Activated CD8-positive, alpha-beta memory T cell treated with anti-CD3 and anti-CD28 coated beads for 48 hours (primary cell): ENCODE measurements around the gene HIPK4.
"Not testable (repeated sequence)": the region's sequence is repeated elsewhere in the genome, so short reads cannot be mapped to it uniquely, and the experiment has no call there.

Source experiments
- DNase-seq, 3 experiments: peaks; one replicate each; pipeline ENCODE4 v3.0.0-alpha.2; 2020; ENCODE audit warnings: low read depth in 2 of 3, low spot score in 2 of 3

The HIPK4 gene

GRCh38 chr19:40393894-40394815 lies 4.2 kb upstream of the HIPK4 start:
- no peak for DNase-seq

GRCh38 chr19:40392894-40393517 lies 3.0 kb upstream of the HIPK4 start:
- DNase-seq: no peak

DNA sequence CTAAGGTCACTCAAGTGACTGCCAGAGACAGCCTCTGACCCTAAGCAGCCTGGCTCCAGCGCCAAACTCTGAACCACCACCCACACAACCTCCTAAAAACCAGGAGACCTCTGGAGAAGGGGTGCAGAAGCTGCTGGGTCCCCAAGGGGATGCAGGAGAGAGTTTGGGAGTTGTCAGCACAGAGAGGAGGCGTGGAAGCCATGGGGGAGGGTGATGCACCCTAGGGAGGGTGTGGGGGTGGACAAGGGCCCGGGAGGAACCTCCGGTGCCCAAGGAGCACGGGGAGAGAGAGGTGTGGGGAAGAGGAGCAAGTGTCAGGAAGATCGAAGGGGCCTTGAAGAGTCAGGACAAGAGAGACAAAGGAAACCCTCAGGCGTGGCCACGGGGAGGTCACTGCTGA lies 2.1 kb upstream of the HIPK4 start:
- DNase-seq: no peak

DNA sequence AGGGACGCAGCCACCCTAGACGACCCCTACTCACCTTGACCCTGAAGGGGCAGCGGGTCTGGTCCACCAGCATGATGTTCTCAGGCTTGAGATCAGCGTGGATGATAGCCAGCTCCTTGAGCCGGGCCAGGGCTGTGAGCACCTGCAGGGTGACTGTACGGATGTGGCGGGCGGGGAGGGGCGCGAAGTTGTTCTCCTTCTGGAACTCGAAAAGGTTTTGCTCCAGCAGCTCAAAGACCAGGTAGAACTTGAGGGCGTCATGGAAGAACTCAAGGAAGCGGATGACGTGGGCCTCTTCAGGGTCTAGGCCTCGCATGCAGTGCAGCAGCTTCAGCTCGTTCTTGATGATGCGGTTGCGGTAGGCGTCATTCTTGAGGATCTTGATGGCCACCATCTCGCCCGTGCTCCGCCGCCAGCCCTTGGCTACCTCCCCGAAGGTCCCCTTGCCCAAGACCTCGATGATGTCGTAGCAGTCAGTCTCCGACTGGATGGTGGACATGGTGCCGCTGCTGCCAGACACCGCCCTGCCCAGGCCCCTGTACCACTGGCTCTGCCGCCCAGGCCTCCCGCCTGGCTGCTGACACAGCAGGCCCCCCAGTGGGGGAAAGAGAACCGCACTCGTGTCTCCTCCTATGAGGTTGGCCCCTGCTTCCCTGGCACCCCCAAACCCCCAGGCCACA lies 437 bp downstream of the HIPK4 start:
- no peak for DNase-seq

- no peak for DNase-seq
Measured at GRCh38 chr19:40388481-40388880, 1.5 kb downstream of the HIPK4 start.

- no peak for DNase-seq
Measured at GRCh38 chr19:40387155-40387554, 2.8 kb downstream of the HIPK4 start.

- DNase-seq: no peak
Measured at GRCh38 chr19:40383668-40384248, 6.2 kb downstream of the HIPK4 start.

DNA sequence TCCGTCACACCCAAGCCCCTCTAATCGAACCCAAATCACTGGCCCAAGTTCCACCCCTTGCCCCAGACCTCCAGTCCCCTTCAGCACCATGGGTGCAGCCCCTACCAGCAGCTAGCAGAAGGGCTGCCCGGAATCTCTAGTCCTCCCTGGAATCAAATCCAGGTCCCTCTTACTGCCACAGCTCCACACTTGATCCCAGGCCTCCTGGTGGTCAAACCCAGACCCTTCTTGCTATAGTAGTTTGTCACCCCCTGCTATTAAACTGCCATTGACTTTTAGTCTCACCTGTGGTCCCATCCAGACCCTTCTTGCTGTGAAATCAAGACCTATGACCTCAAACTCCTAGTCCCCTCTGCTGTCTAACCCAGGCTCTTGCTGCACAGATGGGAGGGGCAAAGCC lies 8.7 kb downstream of the HIPK4 start:
- no peak for DNase-seq

DNA sequence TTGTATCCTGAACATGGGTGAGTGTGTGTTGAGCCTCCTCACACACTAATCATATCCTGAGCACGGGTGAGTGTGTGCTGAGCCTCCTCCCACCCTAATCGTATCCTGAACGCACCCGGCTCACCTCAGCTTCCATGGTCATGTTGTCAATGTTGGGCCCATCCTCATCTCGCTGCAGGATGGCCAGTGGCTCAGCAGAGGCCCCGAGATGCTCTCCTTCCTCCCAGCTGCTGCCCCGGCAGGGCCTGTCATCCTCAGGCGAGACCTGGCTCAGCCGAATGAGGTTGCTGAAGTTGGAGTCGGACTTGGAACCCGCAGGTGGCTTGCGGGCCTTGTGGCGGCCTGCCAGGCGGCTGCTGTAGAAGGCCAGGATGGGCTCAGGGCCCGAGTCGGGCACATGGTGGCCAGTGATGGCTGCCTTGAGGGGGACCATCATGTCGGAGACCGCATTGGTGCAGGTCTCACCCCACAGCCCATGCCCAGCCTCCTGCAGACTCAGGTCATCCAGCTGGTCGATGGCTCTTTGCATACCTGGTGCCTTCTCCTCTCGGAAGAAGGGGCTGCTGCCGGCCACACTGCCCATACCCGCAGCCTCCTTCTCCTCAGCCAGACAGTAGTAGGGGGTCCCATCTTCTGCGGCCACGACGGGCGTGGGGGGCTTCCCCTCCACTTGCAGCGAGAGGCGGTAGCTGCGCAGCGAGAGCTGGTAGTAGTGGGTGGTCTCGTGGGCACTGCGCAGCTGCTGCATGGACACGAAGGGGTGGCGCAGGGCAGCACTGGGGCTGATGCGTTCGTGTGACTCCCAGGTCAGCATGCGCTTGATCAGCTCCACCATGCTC lies 9.6 kb downstream of the HIPK4 start:
- no peak for DNase-seq

DNA sequence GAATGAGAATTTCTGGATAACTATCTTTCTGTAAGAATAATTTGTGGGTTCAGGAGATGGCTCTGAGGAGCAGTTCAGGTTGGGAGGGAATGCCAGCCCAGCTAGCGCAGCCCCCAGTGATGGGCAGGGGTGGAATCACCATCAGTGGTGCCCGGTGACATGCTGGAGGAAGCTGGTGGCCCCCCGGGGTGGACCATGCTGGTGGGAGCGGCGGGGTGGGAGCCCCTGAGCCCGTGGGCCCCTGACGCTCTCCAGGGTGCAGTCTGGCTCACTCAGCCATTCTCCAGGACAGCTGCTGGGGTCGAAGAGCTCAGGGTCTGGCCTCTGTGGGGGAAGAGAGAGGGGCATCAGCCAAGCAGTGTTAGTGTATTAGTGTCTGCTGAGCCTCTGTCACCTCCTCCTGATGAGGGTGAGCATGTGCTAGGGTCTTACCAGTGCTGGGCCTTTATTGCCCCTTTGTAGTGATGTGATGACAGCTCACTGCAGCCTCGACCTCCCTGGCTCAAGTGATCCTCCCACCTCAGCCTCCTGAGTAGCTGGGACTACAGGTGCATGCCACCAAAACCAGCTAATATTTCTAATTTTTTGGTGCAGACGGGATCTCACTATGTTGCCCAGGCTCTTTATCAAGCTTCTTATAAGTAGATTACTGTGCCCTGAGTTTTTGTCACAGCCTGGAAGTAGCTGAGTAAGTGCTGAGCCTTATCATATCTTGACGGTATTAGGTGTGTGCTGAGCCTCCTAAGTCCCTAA lies 10.4 kb downstream of the HIPK4 start:
- no peak for DNase-seq

- no peak for DNase-seq
Measured at GRCh38 chr19:40378509-40378908, 11.5 kb downstream of the HIPK4 start.

GRCh38 chr19:40377876-40378385 lies 12.1 kb downstream of the HIPK4 start:
- DNase-seq: no peak

- DNase-seq: no peak
Measured at GRCh38 chr19:40376286-40376862, 13.6 kb downstream of the HIPK4 start.

DNA sequence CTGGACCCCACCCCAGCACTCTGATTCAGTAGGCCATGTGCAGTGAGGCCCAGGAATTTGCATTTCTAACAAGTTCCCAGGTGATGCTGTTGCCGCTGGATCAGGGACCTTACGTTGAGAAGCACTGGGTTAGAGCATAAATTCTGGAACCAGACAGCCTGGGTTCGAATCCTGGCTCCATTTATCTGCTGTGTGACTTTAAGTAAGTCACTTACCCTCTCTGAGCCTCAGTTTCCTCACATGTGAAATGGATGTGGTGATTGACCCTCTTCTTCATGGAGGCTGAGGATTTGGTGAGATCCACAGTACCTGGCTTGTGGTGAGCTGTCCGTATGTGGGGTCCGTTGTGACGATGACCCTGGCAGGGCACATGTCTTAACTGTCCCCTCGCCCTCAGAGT lies 15.9 kb downstream of the HIPK4 start:
- DNase-seq: no peak

DNA sequence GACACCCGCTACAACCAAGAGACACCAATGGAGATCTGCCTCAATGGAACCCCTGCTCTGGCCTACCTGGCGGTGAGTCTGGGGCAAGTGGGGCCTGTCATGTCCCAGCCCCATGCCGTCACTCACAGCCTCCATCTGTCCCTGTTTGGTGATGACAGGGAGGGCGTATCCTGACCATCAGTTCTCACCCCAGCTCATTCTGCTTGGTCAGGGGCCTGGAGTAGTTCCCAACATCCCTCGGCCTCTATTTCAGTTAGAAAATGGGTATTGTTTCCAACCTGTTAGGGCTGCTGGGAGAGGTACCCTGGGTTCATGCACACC lies 18.2 kb downstream of the HIPK4 start:
- DNase-seq: no peak

DNA sequence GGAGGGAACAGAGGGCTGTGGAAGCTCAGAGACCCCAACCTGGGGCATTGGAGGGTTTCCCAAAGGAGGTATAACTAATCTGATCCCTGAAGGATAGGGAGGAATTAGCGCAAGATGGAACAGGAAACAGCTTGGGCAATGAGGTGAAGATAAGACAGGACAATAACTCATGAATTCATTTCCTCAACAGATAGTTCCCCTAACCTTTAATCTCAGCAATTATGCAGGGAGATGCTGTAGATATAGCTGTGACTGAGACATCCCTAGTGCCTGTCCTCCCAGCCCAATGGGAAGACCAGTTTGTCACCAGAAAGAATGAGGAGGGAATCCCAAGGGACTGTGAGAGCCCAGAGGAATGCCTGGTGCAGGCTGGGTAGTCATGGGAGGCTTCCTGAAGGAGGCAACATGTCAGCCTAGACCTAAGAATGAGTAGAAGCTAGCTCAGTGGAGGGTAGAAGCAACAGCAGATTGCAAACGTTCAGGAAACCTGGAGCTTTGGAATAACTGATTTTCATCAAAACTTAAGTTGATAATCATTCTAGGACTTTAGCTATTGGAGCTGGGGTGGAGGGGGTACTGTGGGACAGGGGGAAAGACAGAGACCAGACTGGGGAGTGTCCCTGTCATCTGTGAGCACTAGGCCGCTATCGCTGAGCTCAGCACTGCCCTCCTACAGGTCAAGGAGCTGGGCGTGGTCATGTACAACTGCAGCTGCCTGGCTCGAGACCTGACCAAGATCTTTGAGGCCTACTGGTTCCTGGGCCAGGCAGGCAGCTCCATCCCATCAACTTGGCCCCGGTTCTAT lies 18.8 kb downstream of the HIPK4 start:
- DNase-seq: no peak

DNA sequence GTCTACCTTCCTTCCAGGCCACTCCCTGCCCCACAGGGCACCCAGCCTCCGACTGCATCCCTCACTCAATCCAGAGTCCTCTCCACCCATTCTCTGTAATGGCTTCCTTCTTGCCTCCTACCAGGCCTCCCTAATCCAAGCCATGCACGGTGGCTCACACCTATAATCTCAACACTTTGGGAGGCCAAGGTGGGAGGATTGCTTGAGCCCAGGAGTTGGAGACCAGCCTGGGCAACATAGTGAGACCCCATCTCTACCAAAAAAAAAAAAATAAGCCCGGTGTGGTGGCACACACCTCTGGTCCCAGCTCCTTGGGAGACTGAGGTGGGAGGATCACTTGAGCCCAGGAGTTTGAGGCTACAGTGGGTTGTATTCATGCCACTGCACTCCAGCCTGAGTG lies 19.7 kb downstream of the HIPK4 start:
- DNase-seq: not testable (repeated sequence)

GRCh38 chr19:40369797-40370196 lies 20.2 kb downstream of the HIPK4 start:
- DNase-seq: no peak
